ENCODE data around the gene HLCS.

DNA sequence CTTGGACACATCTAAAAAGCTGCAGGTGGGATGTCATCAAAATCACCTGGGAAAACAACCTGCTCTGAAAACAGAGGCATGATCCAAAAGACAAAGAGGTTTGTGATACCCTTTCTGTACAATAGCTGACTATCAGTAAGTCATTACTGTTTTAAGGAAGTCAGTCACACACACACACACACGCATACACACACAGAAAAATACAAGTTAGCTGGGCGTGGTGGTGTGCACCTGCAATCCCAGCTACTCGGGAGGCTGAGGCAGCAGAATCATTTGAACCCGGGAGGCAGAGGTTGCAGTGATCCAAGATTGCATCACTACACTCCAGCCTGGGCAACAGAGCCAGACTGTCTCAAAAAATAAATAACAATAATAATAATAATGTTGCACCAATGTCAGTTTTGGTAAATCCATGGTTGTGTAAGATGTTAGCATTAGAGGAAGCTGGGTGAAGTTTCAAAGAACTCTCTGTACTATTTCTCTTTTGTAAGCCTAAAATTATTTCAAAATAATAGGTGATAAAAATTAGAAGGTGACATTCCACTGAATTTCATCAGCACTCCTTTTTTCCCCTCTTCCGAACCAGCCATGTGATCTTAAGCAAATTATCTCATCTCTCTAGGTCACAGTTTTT lies 9.9 kb upstream of the HLCS start:
- TF ChIP-seq, protein P1, sequence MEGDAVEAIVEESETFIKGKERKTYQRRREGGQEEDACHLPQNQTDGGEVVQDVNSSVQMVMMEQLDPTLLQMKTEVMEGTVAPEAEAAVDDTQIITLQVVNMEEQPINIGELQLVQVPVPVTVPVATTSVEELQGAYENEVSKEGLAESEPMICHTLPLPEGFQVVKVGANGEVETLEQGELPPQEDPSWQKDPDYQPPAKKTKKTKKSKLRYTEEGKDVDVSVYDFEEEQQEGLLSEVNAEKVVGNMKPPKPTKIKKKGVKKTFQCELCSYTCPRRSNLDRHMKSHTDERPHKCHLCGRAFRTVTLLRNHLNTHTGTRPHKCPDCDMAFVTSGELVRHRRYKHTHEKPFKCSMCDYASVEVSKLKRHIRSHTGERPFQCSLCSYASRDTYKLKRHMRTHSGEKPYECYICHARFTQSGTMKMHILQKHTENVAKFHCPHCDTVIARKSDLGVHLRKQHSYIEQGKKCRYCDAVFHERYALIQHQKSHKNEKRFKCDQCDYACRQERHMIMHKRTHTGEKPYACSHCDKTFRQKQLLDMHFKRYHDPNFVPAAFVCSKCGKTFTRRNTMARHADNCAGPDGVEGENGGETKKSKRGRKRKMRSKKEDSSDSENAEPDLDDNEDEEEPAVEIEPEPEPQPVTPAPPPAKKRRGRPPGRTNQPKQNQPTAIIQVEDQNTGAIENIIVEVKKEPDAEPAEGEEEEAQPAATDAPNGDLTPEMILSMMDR (IDR thresholded peaks at IDR 0.05; ENCODE audit: extremely low read depth in 1 of 2, insufficient read depth in 1 of 2, low read depth in 1 of 2, low read length in 2 of 2): no peak
- TF ChIP-seq EZH2 (IDR thresholded peaks at IDR 0.05; ENCODE audit: borderline replicate concordance, low read depth, low read length, severe bottlenecking): no peak
- TF ChIP-seq FOS (IDR thresholded peaks at IDR 0.05; ENCODE audit: borderline replicate concordance, insufficient read depth, low read length): no peak
- TF ChIP-seq JUN (IDR thresholded peaks at IDR 0.05; ENCODE audit: borderline replicate concordance, insufficient read depth, insufficient read length, low read depth): no peak

Data from endothelial cell of umbilical vein (primary cell).